K562 (cell line): ENCODE results near the gene FAM83E. TPM values are rescaled to one million over a fixed set of nuclear protein-coding genes. Genes with fewer than 3 reads are reported as not detected.

Source experiments
- FUS ChIP-seq: fragments of 200-400 bp; formaldehyde crosslinking; optimal IDR thresholded peaks from 2 replicates; pipeline ENCODE3; 2017; ENCODE audit warnings: low read depth, low read length
- KLF1 ChIP-seq: fragments of 450-650 bp; IDR thresholded peaks from 2 replicates; pipeline ENCODE4 v1.6.1; 2016; ENCODE audit warnings: missing genetic modification characterization, missing compliant biosample characterization
- POLR2AphosphoS2 ChIP-seq: IDR thresholded peaks from 2 replicates; pipeline ENCODE4 v1.6.1; 2012; ENCODE audit warnings: low read length, improper control_type of control experiment
- RFX7 ChIP-seq: fragments of 250-450 bp; sonication (Bioruptor Pico); IDR thresholded peaks from 2 replicates; pipeline ENCODE4 v1.5.1; 2021; ENCODE audit warnings: mild to moderate bottlenecking
- SRSF9 ChIP-seq: fragments of 200-400 bp; formaldehyde crosslinking; IDR thresholded peaks from 2 replicates; pipeline ENCODE4 v1.6.1; 2017; ENCODE audit warnings: low read depth, low read length, borderline replicate concordance
- ZNF212 ChIP-seq: fragments of 450-650 bp; formaldehyde crosslinking; IDR thresholded peaks from 2 replicates; pipeline ENCODE4 v1.4.0; 2020; ENCODE audit warnings: mild to moderate bottlenecking
- polyA plus RNA-seq, 8 experiments: library from polyadenylated mRNA; depleted of rRNA in 4 of 8; stranded (reverse) in 5 of 8; unstranded in 3 of 8; fragments of >200 nt; fragmentation: Nextera tagmentation in 2 of 8; fragmentation: Illumina TruSeq in 1 of 8; extraction: Ambion mirVana in 2 of 8; extraction: Trizol in 1 of 8; gene quantifications; 2 replicates each; pipeline versions ENCODE4 v1.2.1 to v1.2.3, GENCODE V29; 2011 to 2014; ENCODE audit warnings: inconsistent platforms in 1 of 8, missing spikeins in 1 of 8
- total RNA-seq, 7 experiments: library from RNA; depleted of rRNA in 6 of 7; stranded (reverse); fragments of >200 nt in 6 of 7; fragmentation: Illumina TruSeq in 2 of 7; extraction: Trizol in 2 of 7; gene quantifications; 2 replicates each; pipeline versions ENCODE4 v1.2.1 to v1.2.3, GENCODE V29; 2011 to 2021; ENCODE audit warnings: low replicate concordance in 1 of 7
- TF ChIP-seq, protein P1 (sequence below): fragments of 200-800 bp; sonication (Bioruptor generic); IDR thresholded peaks from 2 replicates; pipeline ENCODE4 v1.6.1; 2016; ENCODE audit warnings: missing genetic modification characterization, missing compliant biosample characterization
- TF ChIP-seq, protein P2 (sequence below): sonication (generic); formaldehyde crosslinking; IDR thresholded peaks from 2 replicates; pipeline ENCODE4 v1.9.0; 2022; ENCODE audit warnings: mild to moderate bottlenecking, missing genetic modification reagents
- TF ChIP-seq, protein P3 (sequence below): fragments of 450-650 bp; IDR thresholded peaks from 2 replicates; pipeline ENCODE4 v1.6.1; 2016; ENCODE audit warnings: mild to moderate bottlenecking, moderate library complexity

The FAM83E gene
- total and polyA plus RNA-seq, 9 of the 15 experiments (the other 6 are each of a cell fraction or from before 2014, with no cell fraction given): 0.15 to 0.87 (median 0.29) TPM; not detected in 4

DNA sequence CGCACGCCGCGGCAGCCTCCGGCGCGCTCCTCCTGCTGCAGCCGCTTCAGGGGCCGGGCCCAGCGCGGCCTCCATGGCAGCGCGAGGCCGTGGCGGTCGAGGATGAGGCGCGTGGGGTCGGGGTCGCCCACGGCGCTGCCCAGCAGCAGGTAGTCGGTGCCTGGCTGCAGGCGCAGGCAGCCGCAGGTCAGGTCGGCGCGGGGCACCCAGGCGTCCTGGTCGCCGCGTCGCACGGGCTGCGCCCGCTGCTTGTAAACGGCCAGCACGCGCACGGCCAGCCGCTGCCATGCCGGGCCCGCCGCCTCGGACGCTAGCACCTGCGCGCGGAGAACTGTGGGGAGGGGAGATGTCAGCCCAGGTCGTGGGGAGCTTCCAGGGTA lies 46.8 kb upstream of the FAM83E start (continued):
- TF ChIP-seq, protein P1, sequence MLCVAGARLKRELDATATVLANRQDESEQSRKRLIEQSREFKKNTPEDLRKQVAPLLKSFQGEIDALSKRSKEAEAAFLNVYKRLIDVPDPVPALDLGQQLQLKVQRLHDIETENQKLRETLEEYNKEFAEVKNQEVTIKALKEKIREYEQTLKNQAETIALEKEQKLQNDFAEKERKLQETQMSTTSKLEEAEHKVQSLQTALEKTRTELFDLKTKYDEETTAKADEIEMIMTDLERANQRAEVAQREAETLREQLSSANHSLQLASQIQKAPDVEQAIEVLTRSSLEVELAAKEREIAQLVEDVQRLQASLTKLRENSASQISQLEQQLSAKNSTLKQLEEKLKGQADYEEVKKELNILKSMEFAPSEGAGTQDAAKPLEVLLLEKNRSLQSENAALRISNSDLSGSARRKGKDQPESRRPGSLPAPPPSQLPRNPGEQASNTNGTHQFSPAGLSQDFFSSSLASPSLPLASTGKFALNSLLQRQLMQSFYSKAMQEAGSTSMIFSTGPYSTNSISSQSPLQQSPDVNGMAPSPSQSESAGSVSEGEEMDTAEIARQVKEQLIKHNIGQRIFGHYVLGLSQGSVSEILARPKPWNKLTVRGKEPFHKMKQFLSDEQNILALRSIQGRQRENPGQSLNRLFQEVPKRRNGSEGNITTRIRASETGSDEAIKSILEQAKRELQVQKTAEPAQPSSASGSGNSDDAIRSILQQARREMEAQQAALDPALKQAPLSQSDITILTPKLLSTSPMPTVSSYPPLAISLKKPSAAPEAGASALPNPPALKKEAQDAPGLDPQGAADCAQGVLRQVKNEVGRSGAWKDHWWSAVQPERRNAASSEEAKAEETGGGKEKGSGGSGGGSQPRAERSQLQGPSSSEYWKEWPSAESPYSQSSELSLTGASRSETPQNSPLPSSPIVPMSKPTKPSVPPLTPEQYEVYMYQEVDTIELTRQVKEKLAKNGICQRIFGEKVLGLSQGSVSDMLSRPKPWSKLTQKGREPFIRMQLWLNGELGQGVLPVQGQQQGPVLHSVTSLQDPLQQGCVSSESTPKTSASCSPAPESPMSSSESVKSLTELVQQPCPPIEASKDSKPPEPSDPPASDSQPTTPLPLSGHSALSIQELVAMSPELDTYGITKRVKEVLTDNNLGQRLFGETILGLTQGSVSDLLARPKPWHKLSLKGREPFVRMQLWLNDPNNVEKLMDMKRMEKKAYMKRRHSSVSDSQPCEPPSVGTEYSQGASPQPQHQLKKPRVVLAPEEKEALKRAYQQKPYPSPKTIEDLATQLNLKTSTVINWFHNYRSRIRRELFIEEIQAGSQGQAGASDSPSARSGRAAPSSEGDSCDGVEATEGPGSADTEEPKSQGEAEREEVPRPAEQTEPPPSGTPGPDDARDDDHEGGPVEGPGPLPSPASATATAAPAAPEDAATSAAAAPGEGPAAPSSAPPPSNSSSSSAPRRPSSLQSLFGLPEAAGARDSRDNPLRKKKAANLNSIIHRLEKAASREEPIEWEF: no peak
- TF ChIP-seq RFX7 (CRISPR knock-in tag): no peak
- TF ChIP-seq POLR2AphosphoS2: no peak
- TF ChIP-seq SRSF9: no peak
- TF ChIP-seq, protein P2, sequence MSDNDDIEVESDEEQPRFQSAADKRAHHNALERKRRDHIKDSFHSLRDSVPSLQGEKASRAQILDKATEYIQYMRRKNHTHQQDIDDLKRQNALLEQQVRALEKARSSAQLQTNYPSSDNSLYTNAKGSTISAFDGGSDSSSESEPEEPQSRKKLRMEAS: no peak
- TF ChIP-seq, protein P3, sequence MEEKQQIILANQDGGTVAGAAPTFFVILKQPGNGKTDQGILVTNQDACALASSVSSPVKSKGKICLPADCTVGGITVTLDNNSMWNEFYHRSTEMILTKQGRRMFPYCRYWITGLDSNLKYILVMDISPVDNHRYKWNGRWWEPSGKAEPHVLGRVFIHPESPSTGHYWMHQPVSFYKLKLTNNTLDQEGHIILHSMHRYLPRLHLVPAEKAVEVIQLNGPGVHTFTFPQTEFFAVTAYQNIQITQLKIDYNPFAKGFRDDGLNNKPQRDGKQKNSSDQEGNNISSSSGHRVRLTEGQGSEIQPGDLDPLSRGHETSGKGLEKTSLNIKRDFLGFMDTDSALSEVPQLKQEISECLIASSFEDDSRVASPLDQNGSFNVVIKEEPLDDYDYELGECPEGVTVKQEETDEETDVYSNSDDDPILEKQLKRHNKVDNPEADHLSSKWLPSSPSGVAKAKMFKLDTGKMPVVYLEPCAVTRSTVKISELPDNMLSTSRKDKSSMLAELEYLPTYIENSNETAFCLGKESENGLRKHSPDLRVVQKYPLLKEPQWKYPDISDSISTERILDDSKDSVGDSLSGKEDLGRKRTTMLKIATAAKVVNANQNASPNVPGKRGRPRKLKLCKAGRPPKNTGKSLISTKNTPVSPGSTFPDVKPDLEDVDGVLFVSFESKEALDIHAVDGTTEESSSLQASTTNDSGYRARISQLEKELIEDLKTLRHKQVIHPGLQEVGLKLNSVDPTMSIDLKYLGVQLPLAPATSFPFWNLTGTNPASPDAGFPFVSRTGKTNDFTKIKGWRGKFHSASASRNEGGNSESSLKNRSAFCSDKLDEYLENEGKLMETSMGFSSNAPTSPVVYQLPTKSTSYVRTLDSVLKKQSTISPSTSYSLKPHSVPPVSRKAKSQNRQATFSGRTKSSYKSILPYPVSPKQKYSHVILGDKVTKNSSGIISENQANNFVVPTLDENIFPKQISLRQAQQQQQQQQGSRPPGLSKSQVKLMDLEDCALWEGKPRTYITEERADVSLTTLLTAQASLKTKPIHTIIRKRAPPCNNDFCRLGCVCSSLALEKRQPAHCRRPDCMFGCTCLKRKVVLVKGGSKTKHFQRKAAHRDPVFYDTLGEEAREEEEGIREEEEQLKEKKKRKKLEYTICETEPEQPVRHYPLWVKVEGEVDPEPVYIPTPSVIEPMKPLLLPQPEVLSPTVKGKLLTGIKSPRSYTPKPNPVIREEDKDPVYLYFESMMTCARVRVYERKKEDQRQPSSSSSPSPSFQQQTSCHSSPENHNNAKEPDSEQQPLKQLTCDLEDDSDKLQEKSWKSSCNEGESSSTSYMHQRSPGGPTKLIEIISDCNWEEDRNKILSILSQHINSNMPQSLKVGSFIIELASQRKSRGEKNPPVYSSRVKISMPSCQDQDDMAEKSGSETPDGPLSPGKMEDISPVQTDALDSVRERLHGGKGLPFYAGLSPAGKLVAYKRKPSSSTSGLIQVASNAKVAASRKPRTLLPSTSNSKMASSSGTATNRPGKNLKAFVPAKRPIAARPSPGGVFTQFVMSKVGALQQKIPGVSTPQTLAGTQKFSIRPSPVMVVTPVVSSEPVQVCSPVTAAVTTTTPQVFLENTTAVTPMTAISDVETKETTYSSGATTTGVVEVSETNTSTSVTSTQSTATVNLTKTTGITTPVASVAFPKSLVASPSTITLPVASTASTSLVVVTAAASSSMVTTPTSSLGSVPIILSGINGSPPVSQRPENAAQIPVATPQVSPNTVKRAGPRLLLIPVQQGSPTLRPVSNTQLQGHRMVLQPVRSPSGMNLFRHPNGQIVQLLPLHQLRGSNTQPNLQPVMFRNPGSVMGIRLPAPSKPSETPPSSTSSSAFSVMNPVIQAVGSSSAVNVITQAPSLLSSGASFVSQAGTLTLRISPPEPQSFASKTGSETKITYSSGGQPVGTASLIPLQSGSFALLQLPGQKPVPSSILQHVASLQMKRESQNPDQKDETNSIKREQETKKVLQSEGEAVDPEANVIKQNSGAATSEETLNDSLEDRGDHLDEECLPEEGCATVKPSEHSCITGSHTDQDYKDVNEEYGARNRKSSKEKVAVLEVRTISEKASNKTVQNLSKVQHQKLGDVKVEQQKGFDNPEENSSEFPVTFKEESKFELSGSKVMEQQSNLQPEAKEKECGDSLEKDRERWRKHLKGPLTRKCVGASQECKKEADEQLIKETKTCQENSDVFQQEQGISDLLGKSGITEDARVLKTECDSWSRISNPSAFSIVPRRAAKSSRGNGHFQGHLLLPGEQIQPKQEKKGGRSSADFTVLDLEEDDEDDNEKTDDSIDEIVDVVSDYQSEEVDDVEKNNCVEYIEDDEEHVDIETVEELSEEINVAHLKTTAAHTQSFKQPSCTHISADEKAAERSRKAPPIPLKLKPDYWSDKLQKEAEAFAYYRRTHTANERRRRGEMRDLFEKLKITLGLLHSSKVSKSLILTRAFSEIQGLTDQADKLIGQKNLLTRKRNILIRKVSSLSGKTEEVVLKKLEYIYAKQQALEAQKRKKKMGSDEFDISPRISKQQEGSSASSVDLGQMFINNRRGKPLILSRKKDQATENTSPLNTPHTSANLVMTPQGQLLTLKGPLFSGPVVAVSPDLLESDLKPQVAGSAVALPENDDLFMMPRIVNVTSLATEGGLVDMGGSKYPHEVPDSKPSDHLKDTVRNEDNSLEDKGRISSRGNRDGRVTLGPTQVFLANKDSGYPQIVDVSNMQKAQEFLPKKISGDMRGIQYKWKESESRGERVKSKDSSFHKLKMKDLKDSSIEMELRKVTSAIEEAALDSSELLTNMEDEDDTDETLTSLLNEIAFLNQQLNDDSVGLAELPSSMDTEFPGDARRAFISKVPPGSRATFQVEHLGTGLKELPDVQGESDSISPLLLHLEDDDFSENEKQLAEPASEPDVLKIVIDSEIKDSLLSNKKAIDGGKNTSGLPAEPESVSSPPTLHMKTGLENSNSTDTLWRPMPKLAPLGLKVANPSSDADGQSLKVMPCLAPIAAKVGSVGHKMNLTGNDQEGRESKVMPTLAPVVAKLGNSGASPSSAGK: no peak
- no peak for TF ChIP-seq FUS
- no peak for TF ChIP-seq KLF1 (tag)
- TF ChIP-seq ZNF212: no peak
